ENCODE data around the gene CEP20. TPM values are rescaled to one million over a fixed set of nuclear protein-coding genes. Genes with fewer than 3 reads are reported as not detected.
"Not testable (repeated sequence)": the region's sequence is repeated elsewhere in the genome, so short reads cannot be mapped to it uniquely, and the experiment has no call there.

CEP20 gene
- total RNA-seq, 1 donor from 2014 or later: 28.1 TPM

GRCh38 chr16:15866451-15866850, 22.0 kb downstream of the CEP20 start:
- no peak for DNase-seq (ENCODE audit: low spot score)
- intact Hi-C loops (cut with DNase I): no loop called here

DNA sequence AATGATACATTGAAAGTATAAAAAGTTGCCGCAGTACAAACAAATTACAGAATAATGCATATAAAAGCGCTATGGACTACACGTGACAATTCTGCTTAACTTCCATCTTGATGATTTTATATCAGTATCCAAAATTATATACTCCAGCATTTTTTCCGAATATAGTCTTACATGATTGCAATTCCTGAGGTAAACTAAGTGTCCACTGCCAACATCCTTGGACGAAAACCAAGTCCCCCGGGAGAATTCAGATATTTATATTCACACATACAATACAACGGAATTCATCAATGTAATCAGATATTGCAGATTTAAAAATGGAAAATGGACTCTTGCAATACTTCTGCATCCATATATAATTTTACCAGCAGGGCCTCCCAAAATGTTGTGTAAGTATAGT, 22.7 kb downstream of the CEP20 start:
- intact Hi-C loops (cut with DNase I): no loop called here
- DNase-seq (ENCODE audit: low spot score): no peak

DNA sequence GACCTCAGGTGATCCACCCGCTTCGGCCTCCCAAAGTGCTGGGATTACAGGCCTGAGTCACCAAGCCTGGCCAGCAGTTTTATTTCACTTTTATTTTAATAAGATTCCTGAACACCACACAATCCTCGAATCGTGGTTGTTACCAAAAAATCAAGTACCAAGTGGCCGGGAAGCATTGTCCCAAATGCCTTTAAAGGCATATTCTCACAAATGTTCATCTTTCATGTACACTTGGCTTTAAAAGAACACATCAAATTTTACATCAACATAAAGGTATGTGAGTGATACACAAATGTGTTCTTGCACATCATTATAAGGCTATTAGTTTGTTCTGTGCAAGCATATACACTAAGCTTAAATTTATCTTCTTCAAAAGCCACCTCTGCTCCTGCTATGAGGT, 23.5 kb downstream of the CEP20 start:
- intact Hi-C loops (cut with DNase I): no loop called here
- no peak for DNase-seq (ENCODE audit: low spot score)

DNA sequence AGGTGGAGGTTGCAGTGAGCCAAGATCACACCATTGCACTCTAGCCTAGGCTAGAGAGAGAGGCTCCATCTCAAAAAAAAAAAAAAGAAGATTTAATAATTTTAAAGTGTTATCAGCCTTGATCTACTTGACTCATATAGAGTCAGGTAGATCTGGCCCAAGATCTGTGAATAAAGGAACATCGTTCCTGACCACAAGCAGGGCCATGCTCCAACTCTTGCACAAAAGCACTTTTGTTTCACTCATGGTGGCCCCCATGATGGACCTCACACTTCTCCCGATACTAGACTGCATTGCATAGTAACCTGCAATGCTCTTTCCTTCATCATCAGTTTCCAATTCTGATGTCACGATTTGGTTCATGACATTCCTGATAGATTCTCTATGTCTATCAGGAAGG, 26.4 kb downstream of the CEP20 start:
- DNase-seq (ENCODE audit: low spot score): no peak
- intact Hi-C loops (cut with DNase I): no loop called here

DNA sequence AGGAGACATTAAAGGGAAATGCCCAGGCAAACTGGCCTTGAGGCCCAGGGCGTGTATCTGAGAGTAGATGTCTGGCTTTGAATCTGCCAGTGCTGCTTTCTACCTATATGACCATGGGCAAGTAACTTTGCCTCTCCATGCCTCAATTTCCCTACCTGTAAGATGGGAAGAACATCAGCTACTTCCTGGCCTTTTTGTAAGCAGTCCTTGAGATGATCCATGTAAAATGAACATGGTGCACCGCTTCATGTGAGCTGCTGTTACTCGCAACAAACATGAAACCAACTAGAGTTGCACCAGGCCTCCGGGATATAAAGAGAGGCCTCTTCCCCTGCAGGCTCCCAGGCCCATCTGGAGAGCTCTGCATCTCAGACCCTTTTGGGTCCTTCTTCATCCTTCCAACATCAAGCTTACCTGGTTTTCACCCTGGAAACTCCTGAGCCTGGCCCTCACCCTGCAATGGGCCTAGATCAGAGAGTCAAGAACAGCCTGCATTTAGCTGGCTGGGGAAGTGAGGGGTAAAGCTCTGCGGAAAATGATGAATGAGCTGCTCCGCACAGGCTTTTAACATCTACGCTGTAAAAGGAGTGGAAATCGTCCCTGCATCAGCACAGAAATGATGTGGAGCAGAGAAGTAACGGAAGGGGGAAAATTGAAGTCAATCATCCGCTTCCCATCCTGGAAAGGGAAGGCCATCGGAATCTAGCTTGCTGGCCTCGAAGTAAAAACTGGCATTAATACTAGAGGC, 29.3 kb downstream of the CEP20 start:
- no peak for DNase-seq (ENCODE audit: low spot score)
- intact Hi-C loops (cut with DNase I): no loop called here

DNA sequence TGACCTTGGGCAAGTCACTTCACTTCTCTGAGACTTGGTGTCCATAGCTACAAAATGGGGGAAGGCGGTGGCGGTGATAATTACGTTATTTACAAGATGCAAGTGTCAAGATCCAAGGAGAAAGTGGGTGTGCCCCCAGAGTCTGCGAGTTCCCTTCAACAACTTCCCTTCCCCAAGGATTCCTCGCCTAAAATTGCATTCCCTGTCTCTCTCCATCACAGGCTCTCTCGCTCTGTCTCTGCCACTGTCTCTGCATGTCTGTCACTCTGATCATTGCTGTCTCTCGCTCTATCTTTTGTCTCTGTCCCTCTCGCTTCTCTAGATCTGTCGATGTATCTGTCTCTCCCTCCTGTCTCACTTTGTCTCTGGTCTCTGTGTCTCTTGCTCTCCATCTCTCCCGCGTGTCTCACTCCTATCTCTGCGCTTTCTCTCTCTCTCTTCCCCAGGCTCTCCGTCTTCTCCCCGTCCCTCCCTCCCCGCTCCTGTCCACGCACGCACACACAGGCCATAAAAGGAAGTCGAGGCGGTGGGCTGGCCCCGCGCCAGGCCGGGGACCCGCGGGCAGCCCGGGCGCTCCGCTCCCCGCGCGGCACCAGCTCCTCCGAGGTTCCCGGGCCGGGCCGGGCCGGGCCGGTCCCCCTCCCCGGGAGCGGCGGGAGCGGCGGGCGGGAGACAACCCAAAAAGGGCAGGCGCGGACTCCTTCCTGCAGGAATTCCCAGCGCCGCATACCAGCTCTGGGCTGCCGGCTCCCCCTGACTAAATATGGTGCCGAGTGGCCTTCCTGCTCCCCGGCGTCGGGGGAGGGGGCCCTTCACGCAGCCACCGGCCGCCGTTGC, 30.5 kb downstream of the CEP20 start:
- peak; percentile 77 for DNase-seq (ENCODE audit: low spot score)
- intact Hi-C loops (cut with DNase I): no loop called here

DNA sequence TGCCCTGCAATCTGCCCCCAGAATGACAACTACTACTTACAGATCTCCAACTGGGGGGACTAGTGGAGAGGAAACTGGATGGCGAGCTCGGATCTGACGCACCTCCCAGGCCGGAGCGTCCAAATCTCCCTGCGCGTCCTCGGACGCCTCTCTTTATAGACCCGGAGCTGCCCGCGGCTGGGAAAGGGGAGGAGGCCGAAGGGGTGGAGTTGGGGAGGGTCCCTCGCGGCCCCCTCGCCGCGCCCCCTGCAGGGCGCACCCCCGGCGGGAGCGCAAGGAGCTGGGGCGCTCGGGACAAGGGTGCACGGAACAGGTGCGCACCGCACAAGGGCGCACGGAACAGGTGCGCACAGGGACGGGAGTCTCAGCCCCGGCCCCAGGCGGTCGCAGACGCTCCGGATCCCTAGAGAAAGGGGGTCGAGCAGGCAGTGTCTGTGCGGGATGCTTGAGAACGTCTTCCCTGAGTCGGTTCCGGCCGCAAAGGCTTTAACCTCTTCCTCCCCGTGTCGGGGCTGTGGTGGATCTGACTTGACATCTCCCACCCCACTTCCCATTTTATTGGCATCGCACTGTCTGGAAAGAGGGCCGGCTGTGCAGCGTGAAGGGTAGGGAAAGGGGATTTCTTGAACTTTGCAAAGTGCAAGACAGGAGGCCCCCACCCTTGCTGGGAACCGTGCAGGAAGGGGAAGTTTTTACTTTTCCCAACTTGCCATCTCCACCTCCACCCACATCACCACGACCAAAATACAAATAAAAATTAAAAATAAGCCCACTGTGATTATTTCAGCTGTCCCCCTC, 31.3 kb downstream of the CEP20 start, which contains the start of gene MYH11:
MYH11 (minus strand) TSS at position 128 of the 798 bp plus-strand sequence. CDS start 18,776 bp downstream, outside the sequence.
- no peak for DNase-seq (ENCODE audit: low spot score)
- intact Hi-C loops (cut with DNase I): no loop called here

GRCh38 chr16:15856182-15856581, 32.2 kb downstream of the CEP20 start:
- intact Hi-C loops (cut with DNase I): no loop called here
- no peak for DNase-seq (ENCODE audit: low spot score)

DNA sequence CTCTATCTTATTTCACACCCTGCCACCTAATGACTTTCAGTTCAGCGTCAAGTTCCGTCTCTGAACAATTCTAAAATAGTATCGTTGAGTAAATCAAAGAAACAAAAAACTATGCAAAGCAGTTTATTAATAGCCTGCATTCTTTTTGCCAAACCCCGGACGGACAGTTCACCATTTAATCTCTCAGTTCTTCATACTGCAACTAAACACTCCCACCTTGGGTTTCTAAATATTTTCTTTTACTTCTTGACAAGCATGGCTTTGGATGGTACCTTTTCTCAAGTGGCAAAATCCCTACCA, 32.7 kb downstream of the CEP20 start:
- DNase-seq (ENCODE audit: low spot score): no peak
- intact Hi-C loops (cut with DNase I): no loop called here

- DNase-seq (ENCODE audit: low spot score): peak; percentile 33
- intact Hi-C loops (cut with DNase I): no loop called here
Observed at GRCh38 chr16:15854906-15855703, 33.3 kb downstream of the CEP20 start.

DNA sequence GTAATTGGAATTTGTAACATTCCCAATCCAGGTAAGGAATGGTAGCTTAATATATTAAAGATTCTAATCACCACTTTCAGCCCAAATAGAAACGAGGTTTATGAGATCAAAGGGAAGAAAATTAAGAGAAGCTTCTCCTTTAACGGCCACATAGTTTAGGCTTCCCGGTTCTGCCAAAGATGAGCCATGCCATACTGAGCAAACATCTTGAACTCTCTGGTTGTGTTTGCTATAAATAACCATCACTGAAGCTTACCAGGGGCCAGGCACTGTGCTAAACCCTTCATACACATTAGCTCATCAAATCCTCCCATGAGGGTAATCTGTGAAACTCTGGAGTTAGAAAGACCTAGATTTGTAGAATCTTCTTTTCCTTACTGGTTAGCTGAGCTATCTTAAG, 34.3 kb downstream of the CEP20 start:
- DNase-seq (ENCODE audit: low spot score): no peak
- intact Hi-C loops (cut with DNase I): no loop called here

GRCh38 chr16:15853021-15853420, 35.4 kb downstream of the CEP20 start:
- intact Hi-C loops (cut with DNase I): no loop called here
- DNase-seq (ENCODE audit: low spot score): peak; percentile 17

DNA sequence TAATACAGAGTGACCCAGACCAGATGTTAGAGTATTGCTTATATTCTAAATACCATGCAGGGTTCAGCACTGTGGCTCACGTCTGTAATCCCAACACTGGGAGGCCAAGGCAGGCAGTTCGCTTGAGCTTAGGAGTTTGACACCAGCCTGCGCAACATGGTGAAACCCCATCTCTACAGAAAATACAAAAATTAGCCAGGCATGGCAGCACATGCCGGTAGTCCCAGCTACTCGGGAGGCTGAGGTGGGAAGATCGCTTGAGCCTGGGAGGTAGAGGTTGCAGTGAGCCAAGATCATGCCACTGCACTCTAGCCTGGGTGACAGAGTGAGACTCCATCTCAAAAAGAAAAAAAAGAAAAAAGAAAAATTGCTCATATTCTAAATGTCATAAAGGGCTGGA, 37.8 kb downstream of the CEP20 start:
- intact Hi-C loops (cut with DNase I); DNase-seq (ENCODE audit: low spot score): not testable (repeated sequence)

DNA sequence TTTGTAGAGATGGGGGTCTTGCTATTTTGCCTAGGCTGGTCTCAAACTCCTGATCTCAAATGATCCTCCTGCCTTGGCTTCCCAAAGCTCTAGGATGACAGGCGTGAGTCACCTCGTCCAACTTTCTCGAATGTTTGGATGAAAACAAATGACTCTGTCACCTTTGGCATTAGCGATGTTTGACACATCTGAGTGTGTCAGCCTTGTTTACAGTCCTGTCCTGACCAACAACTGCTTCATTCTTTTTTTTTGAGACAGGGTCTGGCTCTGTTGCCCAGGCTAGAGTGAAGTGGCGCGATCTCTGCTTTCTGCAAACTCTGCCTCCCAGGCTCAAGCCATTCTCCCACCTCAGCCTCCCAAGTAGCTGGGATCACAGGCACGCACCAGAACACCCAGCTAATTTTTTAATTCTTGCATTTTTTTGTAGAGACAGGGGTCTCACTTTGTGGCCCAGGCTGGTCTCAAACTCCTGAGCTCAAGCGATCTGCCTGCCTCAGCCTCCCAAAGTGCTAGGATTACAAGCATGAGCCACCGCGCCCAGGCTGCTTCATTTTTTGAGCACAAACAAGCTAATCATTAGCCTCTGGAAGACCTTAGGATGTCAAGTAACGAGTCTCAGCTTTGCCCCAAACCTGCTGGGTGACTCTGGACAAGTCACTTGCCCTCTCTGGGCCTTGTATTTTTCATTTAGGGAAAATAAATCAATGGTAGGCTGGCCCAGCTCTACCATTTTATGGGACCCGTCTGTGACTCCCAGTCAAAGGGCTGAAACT, 39.0 kb downstream of the CEP20 start:
- intact Hi-C loops (cut with DNase I): no loop called here
- no peak for DNase-seq (ENCODE audit: low spot score)

GRCh38 chr16:15847611-15848175, 40.7 kb downstream of the CEP20 start:
- DNase-seq (ENCODE audit: low spot score): no peak
- intact Hi-C loops (cut with DNase I): no loop called here

DNA sequence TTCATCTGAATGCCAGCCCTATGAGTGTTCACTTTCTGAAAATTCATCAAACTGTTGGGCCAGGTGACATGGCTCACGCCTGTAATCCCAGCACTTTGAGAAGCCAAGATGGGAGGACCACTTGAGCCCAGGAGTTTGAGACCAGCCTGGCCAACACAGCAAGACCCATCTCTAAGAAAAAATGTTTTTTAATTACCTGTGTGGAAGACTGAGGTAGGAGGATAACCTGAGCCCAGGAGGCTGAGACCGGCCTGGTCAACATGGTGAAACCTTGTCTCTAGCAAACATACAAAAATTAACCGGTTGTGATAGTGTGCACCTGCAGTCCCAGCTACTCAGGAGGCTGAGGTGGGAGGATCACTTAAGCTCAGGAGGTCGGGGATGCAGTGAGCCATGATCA, 41.9 kb downstream of the CEP20 start:
- DNase-seq (ENCODE audit: low spot score): peak; percentile 49
- intact Hi-C loops (cut with DNase I): no loop called here

GRCh38 chr16:15843635-15844279, 44.6 kb downstream of the CEP20 start:
- intact Hi-C loops (cut with DNase I): no loop called here

GRCh38 chr16:15839204-15839603, 49.2 kb downstream of the CEP20 start:
- DNase-seq (ENCODE audit: low spot score); intact Hi-C loops (cut with DNase I): not testable (repeated sequence)

More at GRCh38 chr16:15843635-15844279, 44.6 kb downstream of the CEP20 start:
- DNase-seq (ENCODE audit: low spot score): no peak

Data from cardiac septum (tissue), 1 donor.